Fibroblast of lung (primary cell): ENCODE results near the gene LYPD6. TPM values are rescaled to one million over a fixed set of nuclear protein-coding genes. Genes with fewer than 3 reads are reported as not detected.

ENCODE experiments used
- DNase-seq, 2 donors: peaks; one replicate each; pipeline versions ENCODE4 v3.0.0 to v3.0.0-alpha.2; 2010; ENCODE audit warnings: low read depth in 2 of 2
- H2AFZ ChIP-seq: 2 replicates; pipeline ENCODE4 v1.5.1; 2012; ENCODE audit warnings: low read length, control low read depth, inconsistent platforms
- H3K27ac ChIP-seq: 2 replicates; pipeline ENCODE4 v1.5.1; 2011; ENCODE audit warnings: low read length, control low read depth; ENCODE audit not compliant: insufficient read depth
- H3K27me3 ChIP-seq: 2 replicates; pipeline ENCODE4 v1.5.1; 2011; ENCODE audit warnings: mild to moderate bottlenecking, low read length; ENCODE audit not compliant: control insufficient read depth, insufficient read depth
- H3K36me3 ChIP-seq: 2 replicates; pipeline ENCODE4 v1.5.1; 2011; ENCODE audit warnings: low read length; ENCODE audit not compliant: control insufficient read depth, insufficient read depth
- H3K4me1 ChIP-seq: 2 replicates; pipeline ENCODE4 v1.5.1; 2011; ENCODE audit warnings: low read length; ENCODE audit not compliant: control insufficient read depth, insufficient read depth; ENCODE audit errors: extremely low read depth
- H3K4me2 ChIP-seq: 2 replicates; pipeline ENCODE4 v1.5.1; 2011; ENCODE audit warnings: low read length, control low read depth; ENCODE audit not compliant: insufficient read depth; ENCODE audit errors: extremely low read depth
- H3K4me3 ChIP-seq, 4 experiments: fragments of 200-600 bp in 1 of 4; sonication (generic) in 1 of 4; replicated peaks in 1 of 4; 2 replicates each; pipeline ENCODE4 v1.5.1; 2011 to 2016; ENCODE audit warnings: low read length in 4 of 4, low read depth in 3 of 4, mild to moderate bottlenecking in 3 of 4, control low read depth in 2 of 4, inconsistent platforms in 1 of 4, mixed read lengths in 1 of 4; ENCODE audit not compliant: insufficient read depth in 1 of 4; ENCODE audit errors: control extremely low read depth in 1 of 4
- H3K79me2 ChIP-seq: 2 replicates; pipeline ENCODE4 v1.5.1; 2012; ENCODE audit warnings: mild to moderate bottlenecking, low read length, inconsistent platforms; ENCODE audit not compliant: control insufficient read depth, insufficient read depth
- H3K9ac ChIP-seq: 2 replicates; pipeline ENCODE4 v1.5.1; 2011; ENCODE audit warnings: mild to moderate bottlenecking, low read length, control low read depth; ENCODE audit not compliant: insufficient read depth
- H3K9me3 ChIP-seq: 2 replicates; pipeline ENCODE4 v1.5.1; 2012; ENCODE audit warnings: low read depth, low read length; ENCODE audit not compliant: control insufficient read depth, insufficient read depth
- H4K20me1 ChIP-seq: 2 replicates; pipeline ENCODE4 v1.5.1; 2011; ENCODE audit warnings: low read length; ENCODE audit not compliant: control insufficient read depth, insufficient read depth; ENCODE audit errors: extremely low read depth
- EZH2 ChIP-seq: IDR thresholded peaks from 2 replicates; pipeline ENCODE4 v1.5.1; 2012; ENCODE audit warnings: low read length, control low read depth, mild to moderate bottlenecking; ENCODE audit errors: missing control alignments
- polyA plus RNA-seq, 2 donors: library from polyadenylated mRNA; depleted of rRNA in 1 of 2; stranded (reverse) in 1 of 2; unstranded in 1 of 2; fragments of >200 nt; gene quantifications; 2 replicates each; pipeline ENCODE4 v1.2.1, GENCODE V29; 2011 to 2012; ENCODE audit warnings: missing spikeins in 1 of 2
- total RNA-seq: library from RNA; depleted of rRNA; stranded (reverse); fragments of >200 nt; gene quantifications from 2 replicates; pipeline ENCODE4 v1.2.1, GENCODE V29; 2014
- TF ChIP-seq, protein P1 (sequence below), 2 donors: IDR thresholded peaks in 1 of 2; conservative IDR thresholded peaks in 1 of 2; 1 replicate in 1 of 2; 2 replicates in 1 of 2; pipeline ENCODE4 v1.5.1; 2011 to 2012; ENCODE audit warnings: low read length in 2 of 2, control low read depth in 1 of 2, inconsistent platforms in 1 of 2, low read depth in 1 of 2, mild to moderate bottlenecking in 1 of 2

The LYPD6 gene
- total and polyA plus RNA-seq, 2 donors (not counting 1 experiment from before 2014, with no cell fraction given): 0.17 to 3.7 TPM

DNA sequence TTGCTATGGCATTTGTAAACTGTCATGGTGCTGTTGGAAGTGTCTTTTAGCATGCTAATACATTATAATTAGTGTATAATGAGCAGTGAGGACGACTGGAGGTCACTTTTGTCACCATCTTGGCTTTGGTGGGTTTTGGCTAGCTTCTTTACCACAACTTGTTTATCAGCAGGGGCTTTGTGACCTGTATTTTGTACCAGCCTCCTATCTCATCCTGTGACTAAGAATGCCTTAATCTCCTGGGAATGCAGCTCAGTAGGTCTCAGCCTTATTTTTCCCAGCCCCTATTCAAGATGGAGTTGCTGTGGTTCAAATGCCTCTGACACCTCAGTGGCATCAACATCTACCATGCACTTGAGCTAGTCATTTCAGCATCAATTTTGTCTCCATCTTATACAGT is 29.7 kb downstream of the LYPD6 start:
- peak overlapping the region; percentile 24 for H2AFZ ChIP-seq
- H4K20me1 ChIP-seq: no peaks in the 10 kb centered on the region
- TF ChIP-seq, protein P1, sequence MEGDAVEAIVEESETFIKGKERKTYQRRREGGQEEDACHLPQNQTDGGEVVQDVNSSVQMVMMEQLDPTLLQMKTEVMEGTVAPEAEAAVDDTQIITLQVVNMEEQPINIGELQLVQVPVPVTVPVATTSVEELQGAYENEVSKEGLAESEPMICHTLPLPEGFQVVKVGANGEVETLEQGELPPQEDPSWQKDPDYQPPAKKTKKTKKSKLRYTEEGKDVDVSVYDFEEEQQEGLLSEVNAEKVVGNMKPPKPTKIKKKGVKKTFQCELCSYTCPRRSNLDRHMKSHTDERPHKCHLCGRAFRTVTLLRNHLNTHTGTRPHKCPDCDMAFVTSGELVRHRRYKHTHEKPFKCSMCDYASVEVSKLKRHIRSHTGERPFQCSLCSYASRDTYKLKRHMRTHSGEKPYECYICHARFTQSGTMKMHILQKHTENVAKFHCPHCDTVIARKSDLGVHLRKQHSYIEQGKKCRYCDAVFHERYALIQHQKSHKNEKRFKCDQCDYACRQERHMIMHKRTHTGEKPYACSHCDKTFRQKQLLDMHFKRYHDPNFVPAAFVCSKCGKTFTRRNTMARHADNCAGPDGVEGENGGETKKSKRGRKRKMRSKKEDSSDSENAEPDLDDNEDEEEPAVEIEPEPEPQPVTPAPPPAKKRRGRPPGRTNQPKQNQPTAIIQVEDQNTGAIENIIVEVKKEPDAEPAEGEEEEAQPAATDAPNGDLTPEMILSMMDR (conservative IDR thresholded peaks at IDR 0.05 in 1 of 2, IDR thresholded peaks at IDR 0.05 in 1 of 2; ENCODE audit: low read depth in 1 of 2, low read length in 2 of 2): no peak
- TF ChIP-seq EZH2: no peak
- no peaks in the 10 kb centered on the region for H3K79me2 ChIP-seq
- peak in 1 of 2 donors; percentile 30 for DNase-seq
- H3K27ac ChIP-seq: no peak overlapping the region
- no peaks in the 10 kb centered on the region for H3K4me1 ChIP-seq
- H3K36me3 ChIP-seq: no peaks in the 10 kb centered on the region
- no peaks in the 10 kb centered on the region for H3K27me3 ChIP-seq
- no peak overlapping the region for H3K4me3 ChIP-seq
- peak overlapping the region; percentile 45 for H3K4me2 ChIP-seq
- no peaks in the 10 kb centered on the region for H3K9me3 ChIP-seq
- H3K9ac ChIP-seq: no peak overlapping the region

DNA sequence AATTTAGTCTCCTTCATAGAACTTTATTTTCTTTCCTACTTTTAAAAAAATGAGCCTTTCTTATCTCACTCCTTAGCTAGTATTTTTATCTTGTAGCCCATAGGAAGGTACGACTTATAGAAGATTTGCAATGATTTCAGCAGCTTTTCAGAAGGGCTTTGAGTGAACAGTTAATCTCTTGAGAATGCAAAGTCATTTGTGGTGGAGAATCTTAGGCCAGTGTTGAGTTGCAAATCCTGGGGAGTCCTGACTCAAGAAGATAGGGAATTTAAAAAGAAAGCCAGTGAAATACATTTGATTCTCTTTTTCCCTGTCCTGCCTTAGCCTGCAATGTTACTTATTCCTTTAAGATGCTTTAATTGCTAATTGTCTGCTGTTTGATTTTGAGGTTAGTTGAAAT is 33.6 kb downstream of the LYPD6 start:
- Histone ChIP-seq H3K79me2 (no peaks in the 10 kb centered on the region), H2AFZ (no peak overlapping the region), H3K4me1 (no peaks in the 10 kb centered on the region), H3K4me3 (no peak overlapping the region), H3K9me3 (no peaks in the 10 kb centered on the region), H3K4me2 (no peak overlapping the region), H3K36me3 (no peaks in the 10 kb centered on the region), H4K20me1 (no peaks in the 10 kb centered on the region), H3K27me3 (no peaks in the 10 kb centered on the region), H3K9ac (no peak overlapping the region), H3K27ac (no peak overlapping the region)
- TF ChIP-seq EZH2: no peak
- TF ChIP-seq, protein P1 (conservative IDR thresholded peaks at IDR 0.05 in 1 of 2, IDR thresholded peaks at IDR 0.05 in 1 of 2; ENCODE audit: low read depth in 1 of 2, low read length in 2 of 2): no peak
- peak in 1 of 2 donors; percentile 40 for DNase-seq

DNA sequence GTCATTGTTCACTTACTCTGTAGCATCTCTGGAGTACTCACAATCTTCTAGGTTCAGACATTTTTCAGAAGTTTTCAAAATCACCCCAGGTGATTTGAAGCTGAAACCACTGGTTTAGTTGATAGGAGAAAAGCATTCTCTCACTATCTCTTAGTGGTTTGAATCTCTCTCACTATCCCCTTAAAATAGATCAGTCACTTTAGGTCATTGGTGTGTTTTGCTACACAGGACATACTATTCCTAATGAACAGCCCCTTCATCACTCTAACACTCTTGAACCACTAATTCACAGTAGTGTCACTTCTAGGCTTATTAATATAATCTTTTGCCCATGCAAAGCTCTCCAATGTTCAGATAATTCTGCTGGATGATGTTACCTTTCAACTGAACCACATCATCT is 34.5 kb downstream of the LYPD6 start:
- no peak overlapping the region for H3K4me3 ChIP-seq
- DNase-seq: no peak
- H3K9me3 ChIP-seq: no peaks in the 10 kb centered on the region
- H3K79me2 ChIP-seq: no peaks in the 10 kb centered on the region
- no peak overlapping the region for H2AFZ ChIP-seq
- no peaks in the 10 kb centered on the region for H3K27me3 ChIP-seq
- H3K4me2 ChIP-seq: no peak overlapping the region
- H4K20me1 ChIP-seq: no peaks in the 10 kb centered on the region
- no peak overlapping the region for H3K27ac ChIP-seq
- H3K36me3 ChIP-seq: no peaks in the 10 kb centered on the region
- no peak for TF ChIP-seq EZH2
- no peaks in the 10 kb centered on the region for H3K4me1 ChIP-seq
- H3K9ac ChIP-seq: no peak overlapping the region
